HepG2 (cell line): ENCODE measurements around the gene SHISA4.

Source experiments
- EZH2 ChIP-seq: conservative IDR thresholded peaks from 2 replicates; pipeline ENCODE4 v1.6.1; 2012; ENCODE audit warnings: mild to moderate bottlenecking, low read depth, low read length, moderate library complexity
- POLR2A ChIP-seq, 2 experiments: IDR thresholded peaks; 2 replicates each; pipeline ENCODE4 v1.6.1; 2011; ENCODE audit warnings: low read depth in 2 of 2, low read length in 2 of 2, mild to moderate bottlenecking in 1 of 2, moderate library complexity in 1 of 2; ENCODE audit not compliant: insufficient read depth in 1 of 2
- SMAD9 ChIP-seq: sonication (generic); formaldehyde crosslinking; IDR thresholded peaks from 2 replicates; pipeline ENCODE4 v1.5.1; 2020; ENCODE audit warnings: mild to moderate bottlenecking, missing genetic modification reagents
- ZNF350 ChIP-seq: sonication (generic); formaldehyde crosslinking; IDR thresholded peaks from 2 replicates; pipeline ENCODE4 v1.4.0; 2020; ENCODE audit warnings: mild to moderate bottlenecking, low read depth, missing genetic modification reagents, borderline replicate concordance
- ZNF792 ChIP-seq: IDR thresholded peaks from 2 replicates; pipeline ENCODE4 v1.6.1; 2016
- TF ChIP-seq, protein P1 (sequence below): sonication (generic); formaldehyde crosslinking; IDR thresholded peaks from 2 replicates; pipeline ENCODE4 v1.5.0; 2020; ENCODE audit warnings: mild to moderate bottlenecking, missing genetic modification reagents, moderate library complexity

DNA sequence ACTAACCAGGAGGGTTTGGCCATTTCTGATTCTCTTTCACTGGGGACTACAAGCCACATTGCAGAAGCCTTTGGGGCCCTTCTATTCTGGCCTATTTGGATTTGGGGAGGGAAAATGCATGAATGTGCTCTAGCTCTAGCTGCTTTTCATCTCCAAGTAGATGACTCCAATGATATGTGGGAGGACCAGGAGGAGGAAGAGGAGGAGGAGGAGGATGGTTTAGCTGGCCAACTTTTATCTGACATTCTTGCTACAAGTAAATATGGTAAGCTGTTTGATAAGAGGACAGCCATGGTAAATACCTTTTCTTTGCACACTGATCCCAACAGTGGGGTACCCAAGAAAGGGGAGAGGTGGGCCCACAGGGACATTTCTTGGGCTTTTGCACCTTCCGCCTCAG lies 14.0 kb upstream of the SHISA4 start:
- no peak for TF ChIP-seq SMAD9 (CRISPR knock-in tag)
- TF ChIP-seq POLR2A (IDR thresholded peaks at IDR 0.05; ENCODE audit: insufficient read depth in 1 of 2, low read depth in 2 of 2, low read length in 2 of 2) = no peak
- no peak for TF ChIP-seq ZNF792 (CRISPR knock-in tag)
- TF ChIP-seq, protein P1, sequence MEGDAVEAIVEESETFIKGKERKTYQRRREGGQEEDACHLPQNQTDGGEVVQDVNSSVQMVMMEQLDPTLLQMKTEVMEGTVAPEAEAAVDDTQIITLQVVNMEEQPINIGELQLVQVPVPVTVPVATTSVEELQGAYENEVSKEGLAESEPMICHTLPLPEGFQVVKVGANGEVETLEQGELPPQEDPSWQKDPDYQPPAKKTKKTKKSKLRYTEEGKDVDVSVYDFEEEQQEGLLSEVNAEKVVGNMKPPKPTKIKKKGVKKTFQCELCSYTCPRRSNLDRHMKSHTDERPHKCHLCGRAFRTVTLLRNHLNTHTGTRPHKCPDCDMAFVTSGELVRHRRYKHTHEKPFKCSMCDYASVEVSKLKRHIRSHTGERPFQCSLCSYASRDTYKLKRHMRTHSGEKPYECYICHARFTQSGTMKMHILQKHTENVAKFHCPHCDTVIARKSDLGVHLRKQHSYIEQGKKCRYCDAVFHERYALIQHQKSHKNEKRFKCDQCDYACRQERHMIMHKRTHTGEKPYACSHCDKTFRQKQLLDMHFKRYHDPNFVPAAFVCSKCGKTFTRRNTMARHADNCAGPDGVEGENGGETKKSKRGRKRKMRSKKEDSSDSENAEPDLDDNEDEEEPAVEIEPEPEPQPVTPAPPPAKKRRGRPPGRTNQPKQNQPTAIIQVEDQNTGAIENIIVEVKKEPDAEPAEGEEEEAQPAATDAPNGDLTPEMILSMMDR (CRISPR knock-in tag) = no peak
- no peak for TF ChIP-seq EZH2
- no peak for TF ChIP-seq ZNF350 (CRISPR knock-in tag)
